Upper lobe of right lung (tissue), 1 donor: Measurements from ENCODE around the gene VASH2. TPM values are rescaled to one million over a fixed set of nuclear protein-coding genes. Genes with fewer than 3 reads are reported as not detected.

ENCODE experiments used
- ATAC-seq: fragments of 200-7000 bp; cut with Tn5 transposase; one replicate; pipeline ENCODE4 v1.9.1; 2020; ENCODE audit warnings: mild to moderate bottlenecking, moderate library complexity
- DNase-seq: peaks from one replicate; pipeline ENCODE4 v3.0.0-alpha.2; 2020
- H3K27ac ChIP-seq: fragments of 200-600 bp; one replicate; pipeline ENCODE4 v1.8.0; 2022
- H3K27me3 ChIP-seq: fragments of 200-600 bp; one replicate; pipeline ENCODE4 v1.8.0; 2022; ENCODE audit warnings: mild to moderate bottlenecking
- H3K36me3 ChIP-seq: fragments of 200-600 bp; one replicate; pipeline ENCODE4 v1.8.0; 2022
- H3K4me1 ChIP-seq: fragments of 200-600 bp; one replicate; pipeline ENCODE4 v1.8.0; 2022
- H3K4me3 ChIP-seq: fragments of 200-600 bp; one replicate; pipeline ENCODE4 v1.8.0; 2022; ENCODE audit warnings: mild to moderate bottlenecking
- H3K9me3 ChIP-seq: fragments of 200-600 bp; one replicate; pipeline ENCODE4 v1.8.0; 2022
- intact Hi-C: fragments of 100-400 bp; cut with DNase I; formaldehyde crosslinking; loops from one replicate; pipeline ENCODE4 v1.11.0; 2022
- total RNA-seq: library from RNA; stranded (reverse); fragmentation: NEBNext Ultra II Directional; extraction: Animal tissue kit (Norgen Biotek cat#: 25700); gene quantifications from one replicate; pipeline ENCODE4 v1.2.1, GENCODE V29; 2021
- TF ChIP-seq, protein P1 (sequence below): fragments of 200-600 bp; IDR thresholded peaks from one replicate; pipeline ENCODE4 v1.8.0; 2022; ENCODE audit warnings: antibody characterized with exemption
- donor health status: DM: no; HTN: yes; CAD: no; lungs with severe emphysema.

Gene VASH2
- total RNA-seq, 1 donor from 2014 or later = 1.9 TPM

GRCh38 chr1:212974711-212975110 is 24.4 kb downstream of the VASH2 start:
- ATAC-seq (no peak), DNase-seq (no peak)
- TF ChIP-seq, protein P1, sequence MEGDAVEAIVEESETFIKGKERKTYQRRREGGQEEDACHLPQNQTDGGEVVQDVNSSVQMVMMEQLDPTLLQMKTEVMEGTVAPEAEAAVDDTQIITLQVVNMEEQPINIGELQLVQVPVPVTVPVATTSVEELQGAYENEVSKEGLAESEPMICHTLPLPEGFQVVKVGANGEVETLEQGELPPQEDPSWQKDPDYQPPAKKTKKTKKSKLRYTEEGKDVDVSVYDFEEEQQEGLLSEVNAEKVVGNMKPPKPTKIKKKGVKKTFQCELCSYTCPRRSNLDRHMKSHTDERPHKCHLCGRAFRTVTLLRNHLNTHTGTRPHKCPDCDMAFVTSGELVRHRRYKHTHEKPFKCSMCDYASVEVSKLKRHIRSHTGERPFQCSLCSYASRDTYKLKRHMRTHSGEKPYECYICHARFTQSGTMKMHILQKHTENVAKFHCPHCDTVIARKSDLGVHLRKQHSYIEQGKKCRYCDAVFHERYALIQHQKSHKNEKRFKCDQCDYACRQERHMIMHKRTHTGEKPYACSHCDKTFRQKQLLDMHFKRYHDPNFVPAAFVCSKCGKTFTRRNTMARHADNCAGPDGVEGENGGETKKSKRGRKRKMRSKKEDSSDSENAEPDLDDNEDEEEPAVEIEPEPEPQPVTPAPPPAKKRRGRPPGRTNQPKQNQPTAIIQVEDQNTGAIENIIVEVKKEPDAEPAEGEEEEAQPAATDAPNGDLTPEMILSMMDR = no peak
- no peak overlapping the region for H3K27ac ChIP-seq
- no peak overlapping the region for H3K4me3 ChIP-seq
- H3K4me1 ChIP-seq = no peaks in the 10 kb centered on the region
- no peaks in the 10 kb centered on the region for H3K9me3 ChIP-seq
- intact Hi-C loops = no loop called here
- no peaks in the 10 kb centered on the region for H3K27me3 ChIP-seq
- no peaks in the 10 kb centered on the region for H3K36me3 ChIP-seq

DNA sequence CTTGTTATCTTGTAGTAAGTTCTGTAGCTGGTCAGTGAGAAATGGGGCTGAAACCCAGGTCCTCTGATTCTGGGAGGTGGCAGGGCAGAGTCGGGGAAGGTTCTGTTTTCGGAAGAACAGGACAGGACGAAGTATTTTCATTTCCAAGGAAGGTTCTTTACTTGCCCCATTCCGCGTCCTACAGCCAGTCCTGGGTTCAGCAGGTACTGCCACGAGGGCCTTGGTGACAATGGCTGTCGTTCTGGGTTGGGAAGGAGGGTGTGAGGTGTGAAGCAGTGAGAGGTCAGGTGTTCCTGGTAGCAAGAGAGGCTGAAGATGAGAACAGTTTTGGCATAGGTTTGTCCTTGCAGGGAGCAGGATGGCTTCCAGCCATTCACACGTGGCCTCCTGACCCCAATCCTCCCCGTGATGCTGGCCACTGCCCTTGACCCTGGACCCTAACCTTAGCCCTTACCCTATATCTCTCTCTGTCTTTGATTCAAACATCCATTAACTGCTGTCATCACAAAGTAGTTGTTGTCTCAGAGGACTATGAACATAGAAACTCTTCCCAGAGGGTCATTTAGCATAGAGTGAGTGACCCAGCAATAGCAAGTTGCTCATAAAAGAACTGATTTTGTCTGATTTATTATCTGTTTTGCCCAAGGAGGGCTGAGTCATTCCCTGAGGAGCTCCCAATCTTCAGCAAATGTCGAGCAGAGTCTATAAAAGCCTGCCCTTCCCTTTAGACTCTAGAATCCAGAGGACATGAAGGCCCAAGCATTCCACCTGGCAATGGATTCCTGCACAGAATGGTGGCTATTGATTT is 25.0 kb downstream of the VASH2 start:
- no peak for DNase-seq
- no peak for ATAC-seq
- intact Hi-C loops = no loop called here

DNA sequence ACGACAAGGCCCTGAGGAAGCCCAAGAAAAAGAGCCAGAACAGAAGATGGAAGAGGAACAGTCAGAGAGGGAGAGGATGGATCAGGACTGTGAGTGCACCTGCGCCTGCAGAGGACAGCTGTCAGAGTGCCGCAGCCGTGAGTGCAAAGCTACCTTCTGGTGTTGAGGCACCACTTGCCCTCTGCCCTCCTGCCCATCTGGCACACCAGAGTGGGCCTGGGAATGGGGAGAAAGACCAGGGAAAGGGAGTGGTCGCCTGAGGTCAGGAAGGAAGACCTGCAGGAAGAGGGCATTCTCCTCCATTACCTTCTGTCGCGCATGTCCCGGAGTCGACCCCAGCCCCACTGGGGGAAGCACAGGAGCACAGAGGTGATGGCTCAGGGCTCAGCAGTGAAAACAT is 26.2 kb downstream of the VASH2 start:
- no peaks in the 10 kb centered on the region for H3K36me3 ChIP-seq
- H3K4me3 ChIP-seq = no peak overlapping the region
- ATAC-seq (no peak), DNase-seq (no peak)
- H3K27me3 ChIP-seq = no peaks in the 10 kb centered on the region
- peaks cover 15% of the 10 kb centered on the region for H3K4me1 ChIP-seq
- TF ChIP-seq, protein P1 = no peak
- no peak overlapping the region for H3K27ac ChIP-seq
- intact Hi-C loops = no loop called here
- no peaks in the 10 kb centered on the region for H3K9me3 ChIP-seq

More for the DNA sequence above, 25.0 kb downstream of the VASH2 start:
- Histone ChIP-seq H3K27me3 (no peaks in the 10 kb centered on the region), H3K4me3 (no peak overlapping the region), H3K36me3 (no peaks in the 10 kb centered on the region), H3K4me1 (peaks cover 2% of the 10 kb centered on the region), H3K27ac (no peak overlapping the region), H3K9me3 (no peaks in the 10 kb centered on the region)
- TF ChIP-seq, protein P1 = no peak

- TF ChIP-seq, protein P1 = no peak
- ATAC-seq (no peak), DNase-seq (no peak)
- H3K36me3 ChIP-seq = no peaks in the 10 kb centered on the region
- no peak overlapping the region for H3K27ac ChIP-seq
- no peaks in the 10 kb centered on the region for H3K9me3 ChIP-seq
- H3K27me3 ChIP-seq = no peaks in the 10 kb centered on the region
- intact Hi-C loops = no loop called here
- no peak overlapping the region for H3K4me3 ChIP-seq
- peaks cover 18% of the 10 kb centered on the region for H3K4me1 ChIP-seq
Observed at GRCh38 chr1:212977781-212978645, 27.7 kb downstream of the VASH2 start.

DNA sequence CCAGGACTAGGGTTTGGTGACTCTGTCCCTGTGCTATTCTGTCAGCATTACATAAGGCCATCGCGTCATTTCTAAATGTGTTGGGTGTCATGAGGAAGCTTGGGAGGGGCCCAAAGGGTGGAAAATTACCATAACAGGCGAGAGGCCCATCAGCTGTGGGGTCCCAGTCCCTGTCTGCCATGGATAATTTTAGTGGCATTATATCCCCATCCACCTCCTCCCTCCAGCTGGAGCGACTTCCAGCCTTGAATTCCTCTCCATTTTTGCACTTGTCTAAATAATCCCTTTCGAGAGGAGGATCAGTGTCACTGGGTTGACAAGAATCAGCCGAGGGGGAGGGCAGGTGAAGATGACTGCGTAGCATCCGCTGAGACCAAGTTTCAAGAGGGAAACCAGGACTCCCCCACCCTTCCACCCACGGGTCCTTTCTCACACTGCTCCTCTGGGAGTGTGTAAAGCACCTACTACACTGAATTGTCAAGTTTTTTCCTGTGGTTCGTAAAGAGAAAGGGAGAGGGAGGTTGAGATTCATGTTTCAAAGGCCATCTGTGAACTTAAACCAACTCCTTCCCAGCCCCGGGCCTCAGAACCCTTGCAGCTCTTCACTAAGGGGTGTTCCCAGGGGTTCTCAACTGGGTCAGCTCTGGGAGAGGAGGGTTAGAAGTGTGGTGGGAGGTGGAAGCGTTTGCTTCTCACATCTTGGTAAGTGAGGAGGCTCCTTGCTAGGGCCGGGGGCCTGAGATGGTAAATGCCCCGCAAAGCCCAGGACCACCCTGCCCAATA is 29.2 kb downstream of the VASH2 start:
- TF ChIP-seq, protein P1 = no peak
- no peak overlapping the region for H3K27ac ChIP-seq
- intact Hi-C loops = no loop called here
- H3K9me3 ChIP-seq = no peaks in the 10 kb centered on the region
- peaks cover 18% of the 10 kb centered on the region for H3K4me1 ChIP-seq
- H3K36me3 ChIP-seq = no peaks in the 10 kb centered on the region
- DNase-seq (no peak), ATAC-seq (no peak)
- no peaks in the 10 kb centered on the region for H3K27me3 ChIP-seq
- no peak overlapping the region for H3K4me3 ChIP-seq
